Thyroid gland (tissue), 4 donors: Measurements from ENCODE around the gene DHRS7B.

Experiments
- CTCF ChIP-seq, 6 experiments: fragments of 200-600 bp in 3 of 6; fragments of 450-650 bp in 3 of 6; sonication (generic) in 3 of 6; IDR thresholded peaks; one replicate each; pipeline ENCODE4 v1.5.1; 2016 to 2019; ENCODE audit warnings: antibody characterized with exemption in 6 of 6, mild to moderate bottlenecking in 2 of 6, inconsistent platforms in 1 of 6, moderate library complexity in 1 of 6
- POLR2A ChIP-seq, 2 donors: fragments of 450-650 bp; IDR thresholded peaks; one replicate each; pipeline ENCODE4 v1.6.1; 2017; ENCODE audit warnings: antibody characterized with exemption in 2 of 2, mild to moderate bottlenecking in 2 of 2, moderate library complexity in 1 of 2

DNA sequence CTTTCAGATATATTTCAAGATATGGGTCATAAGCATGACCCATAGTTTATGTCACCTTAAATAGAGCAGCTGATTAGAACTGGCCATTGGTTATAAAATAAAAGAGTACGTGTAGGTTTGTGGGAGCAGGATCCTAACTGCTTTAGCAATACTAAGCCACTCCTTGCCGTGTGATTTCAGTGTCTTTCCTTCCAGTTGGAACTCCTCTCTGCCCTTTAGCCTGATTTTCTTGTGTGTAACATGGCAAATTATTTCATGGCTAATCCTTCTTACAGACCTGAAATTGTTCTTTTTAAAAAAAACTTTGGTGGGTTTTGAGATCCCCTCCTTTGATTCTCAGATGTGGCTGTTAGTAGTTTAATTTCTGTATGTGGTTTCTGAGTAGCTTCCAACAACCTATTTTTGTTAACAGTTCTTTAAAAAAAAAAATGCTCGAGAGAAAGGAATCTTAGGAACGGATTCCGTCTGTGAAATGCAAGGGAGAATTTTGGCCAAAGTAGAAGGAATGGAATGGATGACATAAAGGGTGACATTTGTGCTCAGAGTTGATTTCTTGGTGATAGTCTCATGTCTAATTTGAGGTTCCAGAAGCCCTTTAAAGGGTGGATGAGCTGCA is 39.9 kb downstream of the DHRS7B start:
- TF ChIP-seq CTCF (IDR thresholded peaks at IDR 0.05) (no peak), POLR2A (IDR thresholded peaks at IDR 0.05) (no peak)
